H9 (cell line): ENCODE results near the gene LAMC3. TPM values are rescaled to one million over a fixed set of nuclear protein-coding genes. Genes with fewer than 3 reads are reported as not detected.

ENCODE experiments used
- DNase-seq: peaks from one replicate; pipeline ENCODE4 v3.0.0-alpha.2; 2017
- H2AFZ ChIP-seq: one replicate; pipeline ENCODE4 v1.6.1; 2013; ENCODE audit warnings: mild to moderate bottlenecking, low read length, control low read depth, moderate library complexity
- H2AK5ac ChIP-seq: 2 replicates; pipeline ENCODE4 v1.6.1; 2013; ENCODE audit warnings: low read length, control low read depth, mixed read lengths; ENCODE audit not compliant: insufficient read length
- H2BK120ac ChIP-seq: one replicate; pipeline ENCODE4 v1.6.1; 2013; ENCODE audit warnings: low read depth, mild to moderate bottlenecking, low read length, control low read depth, inconsistent platforms; ENCODE audit not compliant: poor library complexity, severe bottlenecking
- H2BK12ac ChIP-seq: 2 replicates; pipeline ENCODE4 v1.6.1; 2013; ENCODE audit warnings: low read length, control low read depth, mixed read lengths, low read depth; ENCODE audit not compliant: insufficient read length
- H2BK15ac ChIP-seq: 2 replicates; pipeline ENCODE4 v1.6.1; 2013; ENCODE audit warnings: low read depth, low read length, control low read depth
- H2BK20ac ChIP-seq: one replicate; pipeline ENCODE4 v1.6.1; 2013; ENCODE audit warnings: low read depth, mild to moderate bottlenecking, low read length, control low read depth, inconsistent platforms; ENCODE audit not compliant: poor library complexity, severe bottlenecking
- H2BK5ac ChIP-seq: 2 replicates; pipeline ENCODE4 v1.6.1; 2013; ENCODE audit warnings: low read length, control low read depth, mixed read lengths; ENCODE audit not compliant: insufficient read length
- H3K14ac ChIP-seq: 2 replicates; pipeline ENCODE4 v1.6.1; 2013; ENCODE audit warnings: low read length, control low read depth; ENCODE audit not compliant: insufficient read depth
- H3K18ac ChIP-seq: 2 replicates; pipeline ENCODE4 v1.6.1; 2013; ENCODE audit warnings: low read depth, mild to moderate bottlenecking, mixed read lengths, low read length, control low read depth; ENCODE audit not compliant: insufficient read length
- H3K23ac ChIP-seq: 2 replicates; pipeline ENCODE4 v1.6.1; 2013; ENCODE audit warnings: low read length, control low read depth, mixed read lengths, low read depth; ENCODE audit not compliant: insufficient read length
- H3K23me2 ChIP-seq: 2 replicates; pipeline ENCODE4 v1.6.1; 2013; ENCODE audit warnings: low read depth, mild to moderate bottlenecking, mixed read lengths, low read length, control low read depth; ENCODE audit not compliant: insufficient read length, poor library complexity, severe bottlenecking
- H3K27ac ChIP-seq: 2 replicates; pipeline ENCODE4 v1.5.1; 2013; ENCODE audit warnings: low read length, control low read depth, mixed read lengths, low read depth; ENCODE audit not compliant: insufficient read length
- H3K27me3 ChIP-seq: 2 replicates; pipeline ENCODE4 v1.6.1; 2013; ENCODE audit warnings: low read length, control low read depth, inconsistent platforms; ENCODE audit not compliant: insufficient read depth
- H3K4ac ChIP-seq: 2 replicates; pipeline ENCODE4 v1.6.1; 2013; ENCODE audit warnings: low read depth, mild to moderate bottlenecking, control low read depth, inconsistent platforms, low read length, moderate library complexity
- H3K4me1 ChIP-seq: 2 replicates; pipeline ENCODE4 v1.6.1; 2013; ENCODE audit warnings: low read length, control low read depth, inconsistent platforms; ENCODE audit not compliant: insufficient read depth
- H3K4me2 ChIP-seq: 2 replicates; pipeline ENCODE4 v1.6.1; 2013; ENCODE audit warnings: low read length, control low read depth, mixed read lengths; ENCODE audit not compliant: insufficient read length, insufficient read depth
- H3K56ac ChIP-seq: 2 replicates; pipeline ENCODE4 v1.6.1; 2013; ENCODE audit warnings: low read depth, mild to moderate bottlenecking, mixed read lengths, low read length, control low read depth; ENCODE audit not compliant: insufficient read length
- H3K79me1 ChIP-seq: 2 replicates; pipeline ENCODE4 v1.6.1; 2013; ENCODE audit warnings: low read depth, mild to moderate bottlenecking, moderate library complexity, low read length, control low read depth, inconsistent platforms; ENCODE audit not compliant: insufficient read depth, poor library complexity, severe bottlenecking
- H3K79me2 ChIP-seq: 2 replicates; pipeline ENCODE4 v1.6.1; 2013; ENCODE audit warnings: low read length, control low read depth, inconsistent platforms; ENCODE audit not compliant: insufficient read depth
- H3K9ac ChIP-seq: 2 replicates; pipeline ENCODE4 v1.6.1; 2013; ENCODE audit warnings: low read length, control low read depth, mixed read lengths; ENCODE audit not compliant: insufficient read length; ENCODE audit errors: extremely low read depth
- H3K9me3 ChIP-seq: one replicate; pipeline ENCODE4 v1.6.1; 2013; ENCODE audit warnings: low read depth, low read length, inconsistent platforms; ENCODE audit not compliant: control insufficient read depth
- H3T11ph ChIP-seq: one replicate; pipeline ENCODE4 v1.6.1; 2013; ENCODE audit warnings: mild to moderate bottlenecking, low read length, control low read depth, inconsistent platforms
- H4K20me1 ChIP-seq: one replicate; pipeline ENCODE4 v1.6.1; 2013; ENCODE audit not compliant: control insufficient read depth, insufficient read length, insufficient read depth
- H4K5ac ChIP-seq: 2 replicates; pipeline ENCODE4 v1.6.1; 2013; ENCODE audit warnings: low read depth, mild to moderate bottlenecking, mixed read lengths, low read length, control low read depth; ENCODE audit not compliant: insufficient read length
- H4K8ac ChIP-seq: replicated peaks from 2 replicates; pipeline ENCODE4 v1.6.1; 2013; ENCODE audit warnings: low read length, control low read depth, mixed read lengths, low read depth; ENCODE audit not compliant: insufficient read length
- H4K91ac ChIP-seq: 2 replicates; pipeline ENCODE4 v1.6.1; 2013; ENCODE audit warnings: low read depth, mild to moderate bottlenecking, moderate library complexity, mixed read lengths, low read length, control low read depth; ENCODE audit not compliant: insufficient read length
- H3K27ac Mint-ChIP-seq, 3 experiments: 2 replicates in 2 of 3; 3 replicates in 1 of 3; pipeline ENCODE4 v1.8.0; 2020 to 2021; ENCODE audit warnings: mixed read lengths in 3 of 3, mild to moderate bottlenecking in 1 of 3, moderate library complexity in 1 of 3
- H3K27me3 Mint-ChIP-seq: 2 replicates; pipeline ENCODE4 v1.8.0; 2021; ENCODE audit warnings: low read depth, mild to moderate bottlenecking, moderate library complexity, mixed read lengths
- H3K36me3 Mint-ChIP-seq, 3 experiments: 2 replicates in 2 of 3; 3 replicates in 1 of 3; pipeline ENCODE4 v1.8.0; 2020 to 2021; ENCODE audit warnings: low read depth in 3 of 3, mixed read lengths in 3 of 3; ENCODE audit not compliant: insufficient read depth in 1 of 3
- H3K4me1 Mint-ChIP-seq, 2 experiments: 2 replicates each; pipeline ENCODE4 v1.8.0; 2020; ENCODE audit warnings: mixed read lengths in 2 of 2
- H3K4me3 Mint-ChIP-seq, 2 experiments: 2 replicates in 1 of 2; 3 replicates in 1 of 2; pipeline ENCODE4 v1.8.0; 2020 to 2021; ENCODE audit warnings: mild to moderate bottlenecking in 2 of 2, mixed read lengths in 2 of 2, moderate library complexity in 1 of 2
- H3K9me3 Mint-ChIP-seq, 2 experiments: 2 replicates in 1 of 2; 3 replicates in 1 of 2; pipeline ENCODE4 v1.8.0; 2020; ENCODE audit warnings: mild to moderate bottlenecking in 2 of 2, mixed read lengths in 2 of 2, moderate library complexity in 1 of 2
- CTCF ChIP-seq: fragments of 200-600 bp; sonication (generic); conservative IDR thresholded peaks from 3 replicates; pipeline ENCODE4 v1.8.0; 2021; ENCODE audit warnings: antibody characterized with exemption, mild to moderate bottlenecking
- WGBS: extraction: QIAGEN DNeasy Blood & Tissue Kit; methylation state at CpG from one replicate; pipeline ENCODE4 v1.1.7; 2013; ENCODE audit warnings: missing lambda C conversion rate, low lambda C conversion rate, mixed read lengths; ENCODE audit not compliant: insufficient read length; ENCODE audit errors: extremely low coverage; 5-methylcytosine and 5-hydroxymethylcytosine counted together
- total RNA-seq: library from RNA; stranded (reverse); gene quantifications from 2 replicates; pipeline ENCODE4 v1.2.1, GENCODE V29; 2021

LAMC3 gene
- total RNA-seq, 1 experiment from 2014 or later: 21.7 TPM

DNA sequence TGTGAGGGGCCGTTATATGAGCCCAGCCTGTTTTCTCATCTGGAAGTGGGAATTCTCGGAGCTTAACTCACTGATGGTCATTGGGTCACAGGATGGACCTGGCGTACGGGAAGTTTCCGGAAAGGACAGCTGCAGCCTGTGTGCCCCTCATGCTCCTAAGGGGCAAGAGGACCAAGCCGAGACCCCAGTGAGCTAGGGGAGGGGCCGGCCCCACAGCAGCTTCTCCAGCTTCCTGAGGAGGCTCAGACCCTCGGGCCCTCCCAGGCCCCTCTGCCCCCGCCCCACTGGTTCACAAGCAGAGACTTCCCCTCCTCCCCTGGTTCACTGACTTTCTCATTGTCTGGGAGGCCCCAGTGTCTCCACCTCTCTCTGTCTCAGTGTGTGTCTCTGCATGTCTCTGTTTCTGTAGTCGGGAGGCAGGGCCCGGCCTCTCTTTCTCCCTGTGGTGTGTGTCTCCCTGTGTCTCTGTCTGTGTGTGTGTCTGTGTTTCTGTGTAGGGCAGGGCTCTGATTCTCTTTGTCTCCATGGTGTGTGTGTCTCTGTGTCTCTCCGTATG lies 37.6 kb upstream of the LAMC3 start:
- H3K23ac ChIP-seq: no peak overlapping the region
- H3K79me1 ChIP-seq: no peaks in the 10 kb centered on the region
- H2AFZ ChIP-seq: no peak overlapping the region
- H3K9me3 ChIP-seq: no peaks in the 10 kb centered on the region
- H4K5ac ChIP-seq: no peak overlapping the region
- no peak overlapping the region for H3K56ac ChIP-seq
- H2BK120ac ChIP-seq: no peak overlapping the region
- H3K27ac Mint-ChIP-seq: no peak overlapping the region
- H2BK20ac ChIP-seq: no peak overlapping the region
- H3K4me1 ChIP-seq: no peaks in the 10 kb centered on the region
- H3K18ac ChIP-seq: no peak overlapping the region
- no peak overlapping the region for H3K14ac ChIP-seq
- H4K8ac ChIP-seq: no peak overlapping the region
- no peaks in the 10 kb centered on the region for H3K27me3 ChIP-seq
- no peak overlapping the region for H2BK12ac ChIP-seq
- H3K36me3 Mint-ChIP-seq: no peaks in the 10 kb centered on the region
- no peak for TF ChIP-seq CTCF
- peak; percentile 23 for DNase-seq
- H3K23me2 ChIP-seq: no peaks in the 10 kb centered on the region
- no peak overlapping the region for H3K4me3 Mint-ChIP-seq
- H2BK5ac ChIP-seq: no peak overlapping the region
- no peaks in the 10 kb centered on the region for H4K20me1 ChIP-seq
- no peak overlapping the region for H4K91ac ChIP-seq
- H3T11ph ChIP-seq: no peak overlapping the region
- H3K4ac ChIP-seq: no peak overlapping the region
- no peak overlapping the region for H3K9ac ChIP-seq
- no peak overlapping the region for H2AK5ac ChIP-seq
- H3K79me2 ChIP-seq: no peaks in the 10 kb centered on the region
- no peak overlapping the region for H3K4me2 ChIP-seq
- H3K9me3 Mint-ChIP-seq: no peaks in the 10 kb centered on the region; a peak in 1 of 5 replicates
- H2BK15ac ChIP-seq: no peak overlapping the region
- peaks cover 0 to 13% of the 10 kb centered on the region in 2 experiments; a peak in 3 of 4 replicates for H3K4me1 Mint-ChIP-seq
- H3K27ac ChIP-seq: no peak overlapping the region
- WGBS: no CpG with 5 or more reads among the region's 12 CpGs
- H3K27me3 Mint-ChIP-seq: peaks cover 17% of the 10 kb centered on the region
